HEK293 (cell line): ENCODE data around the gene DOCK8.

Source experiments
- CTCF ChIA-PET: fragments of 350-600 bp; formaldehyde crosslinking; extraction: SDS; loops from one replicate; lab custom pipeline; 2021; ENCODE audit warnings: antibody characterized with exemption; lab: Yijun Ruan, JAX
- POLR2A ChIA-PET: fragments of 300-600 bp; formaldehyde crosslinking; extraction: SDS; loops from one replicate; lab custom pipeline; 2020; ENCODE audit warnings: antibody characterized with exemption, inconsistent platforms; lab: Yijun Ruan, JAX
- H3K27ac ChIP-seq: fragments of 200-500 bp; sonication (Bioruptor generic); 2 replicates; pipeline ENCODE4 v1.5.1; 2014; ENCODE audit warnings: low read depth, low read length, control low read depth, inconsistent platforms; ENCODE audit errors: extremely low read depth
- H3K36me3 ChIP-seq, 2 experiments: fragments of 200-500 bp in 1 of 2; sonication (Bioruptor generic) in 1 of 2; 1 replicate in 1 of 2; 2 replicates in 1 of 2; pipeline ENCODE4 v1.5.1; 2014 to 2017; ENCODE audit warnings: inconsistent platforms in 2 of 2, low read length in 2 of 2; ENCODE audit not compliant: control insufficient read depth in 2 of 2, insufficient read depth in 1 of 2
- H3K4me1 ChIP-seq: fragments of 200-500 bp; sonication (Bioruptor generic); 2 replicates; pipeline ENCODE4 v1.5.1; 2014; ENCODE audit warnings: mild to moderate bottlenecking, low read length, inconsistent platforms; ENCODE audit not compliant: control insufficient read depth, insufficient read depth
- H3K4me3 ChIP-seq: 2 replicates; pipeline ENCODE4 v1.5.1; 2011; ENCODE audit warnings: low read depth, mild to moderate bottlenecking, control low read depth, low read length, moderate library complexity
- H3K9me3 ChIP-seq: fragments of 200-500 bp; sonication (Bioruptor generic); 2 replicates; pipeline ENCODE4 v1.5.1; 2014; ENCODE audit warnings: low read depth, low read length, inconsistent platforms; ENCODE audit not compliant: control insufficient read depth, insufficient read depth
- KLF1 ChIP-seq: fragments of 450-650 bp; formaldehyde crosslinking; IDR thresholded peaks from 2 replicates; pipeline ENCODE4 v1.5.1; 2016; ENCODE audit warnings: missing biosample characterization, missing genetic modification characterization
- KLF9 ChIP-seq: fragments of 450-650 bp; formaldehyde crosslinking; IDR thresholded peaks from 2 replicates; pipeline ENCODE4 v1.5.1; 2016; ENCODE audit warnings: missing biosample characterization, missing genetic modification characterization, low read depth
- OVOL3 ChIP-seq: fragments of 450-650 bp; formaldehyde crosslinking; IDR thresholded peaks from 2 replicates; pipeline ENCODE4 v1.5.1; 2016; ENCODE audit warnings: missing biosample characterization, missing genetic modification characterization
- RBAK ChIP-seq: fragments of 450-650 bp; formaldehyde crosslinking; IDR thresholded peaks from 2 replicates; pipeline ENCODE4 v1.5.1; 2016; ENCODE audit warnings: missing biosample characterization, missing genetic modification characterization
- SP3 ChIP-seq: fragments of 450-650 bp; formaldehyde crosslinking; IDR thresholded peaks from 2 replicates; pipeline ENCODE4 v1.5.1; 2016; ENCODE audit warnings: missing biosample characterization, missing genetic modification characterization
- WT1 ChIP-seq: fragments of 450-650 bp; formaldehyde crosslinking; IDR thresholded peaks from 2 replicates; pipeline ENCODE4 v1.5.1; 2016; ENCODE audit warnings: missing biosample characterization, missing genetic modification characterization
- ZFP41 ChIP-seq: fragments of 450-650 bp; formaldehyde crosslinking; IDR thresholded peaks from 2 replicates; pipeline ENCODE4 v1.5.1; 2016; ENCODE audit warnings: missing biosample characterization, missing genetic modification characterization, borderline replicate concordance
- ZNF239 ChIP-seq: fragments of 450-650 bp; formaldehyde crosslinking; IDR thresholded peaks from 2 replicates; pipeline ENCODE4 v1.5.1; 2016; ENCODE audit warnings: missing biosample characterization, missing genetic modification characterization
- ZNF24 ChIP-seq: fragments of 450-650 bp; formaldehyde crosslinking; IDR thresholded peaks from 2 replicates; pipeline ENCODE4 v1.5.1; 2016; ENCODE audit warnings: missing biosample characterization, missing genetic modification characterization
- ZNF280D ChIP-seq: fragments of 450-650 bp; formaldehyde crosslinking; IDR thresholded peaks from 2 replicates; pipeline ENCODE4 v1.5.1; 2016; ENCODE audit warnings: missing biosample characterization, missing genetic modification characterization
- ZNF335 ChIP-seq: fragments of 450-650 bp; formaldehyde crosslinking; conservative IDR thresholded peaks from 2 replicates; pipeline ENCODE4 v1.5.1; 2016; ENCODE audit warnings: missing biosample characterization, missing genetic modification characterization
- ZNF404 ChIP-seq: fragments of 450-650 bp; formaldehyde crosslinking; IDR thresholded peaks from 2 replicates; pipeline ENCODE4 v1.5.1; 2017; ENCODE audit warnings: missing biosample characterization, missing genetic modification characterization
- ZNF423 ChIP-seq: fragments of 450-650 bp; formaldehyde crosslinking; IDR thresholded peaks from 2 replicates; pipeline ENCODE4 v1.5.1; 2016; ENCODE audit warnings: missing biosample characterization, missing genetic modification characterization
- ZNF433 ChIP-seq: fragments of 450-650 bp; formaldehyde crosslinking; IDR thresholded peaks from 2 replicates; pipeline ENCODE4 v1.5.1; 2016; ENCODE audit warnings: missing biosample characterization, missing genetic modification characterization, low read depth
- ZNF510 ChIP-seq: fragments of 450-650 bp; formaldehyde crosslinking; IDR thresholded peaks from 2 replicates; pipeline ENCODE4 v1.5.1; 2018; ENCODE audit warnings: mild to moderate bottlenecking, missing genetic modification characterization, missing biosample characterization; ENCODE audit not compliant: insufficient replicate concordance
- ZNF530 ChIP-seq: fragments of 450-650 bp; formaldehyde crosslinking; IDR thresholded peaks from 2 replicates; pipeline ENCODE4 v1.5.1; 2016; ENCODE audit warnings: low read depth, missing biosample characterization, missing genetic modification characterization
- ZNF549 ChIP-seq: fragments of 450-650 bp; IDR thresholded peaks from 2 replicates; pipeline ENCODE4 v1.5.1; 2018; ENCODE audit warnings: missing biosample characterization, missing genetic modification characterization, mild to moderate bottlenecking, inconsistent platforms, moderate library complexity
- ZNF626 ChIP-seq: fragments of 450-650 bp; sonication (Bioruptor Pico); formaldehyde crosslinking; IDR thresholded peaks from 2 replicates; pipeline ENCODE4 v1.5.1; 2018; ENCODE audit warnings: missing biosample characterization, missing genetic modification characterization, inconsistent platforms
- ZNF629 ChIP-seq: fragments of 450-650 bp; formaldehyde crosslinking; IDR thresholded peaks from 2 replicates; pipeline ENCODE4 v1.5.1; 2017; ENCODE audit warnings: missing biosample characterization, missing genetic modification characterization
- ZNF654 ChIP-seq: fragments of 450-650 bp; formaldehyde crosslinking; IDR thresholded peaks from 2 replicates; pipeline ENCODE4 v1.5.1; 2016; ENCODE audit warnings: low read depth, missing biosample characterization, missing genetic modification characterization
- ZNF658 ChIP-seq: fragments of 450-650 bp; formaldehyde crosslinking; IDR thresholded peaks from 2 replicates; pipeline ENCODE4; 2016; ENCODE audit warnings: missing biosample characterization, missing genetic modification characterization
- ZNF660 ChIP-seq: fragments of 450-650 bp; IDR thresholded peaks from 2 replicates; pipeline ENCODE4 v1.5.1; 2018; ENCODE audit warnings: missing biosample characterization, mild to moderate bottlenecking, missing genetic modification characterization
- ZNF664 ChIP-seq: fragments of 450-650 bp; formaldehyde crosslinking; IDR thresholded peaks from 2 replicates; pipeline ENCODE4 v1.5.1; 2016; ENCODE audit warnings: missing biosample characterization, missing genetic modification characterization
- ZNF747 ChIP-seq: fragments of 450-650 bp; formaldehyde crosslinking; IDR thresholded peaks from 2 replicates; pipeline ENCODE4 v1.5.1; 2016; ENCODE audit warnings: missing biosample characterization, missing genetic modification characterization
- ZSCAN16 ChIP-seq: fragments of 450-650 bp; formaldehyde crosslinking; IDR thresholded peaks from 2 replicates; pipeline ENCODE4 v1.5.1; 2016; ENCODE audit warnings: missing biosample characterization, missing genetic modification characterization
- TF ChIP-seq, protein P1 (sequence below): fragments of 450-650 bp; formaldehyde crosslinking; IDR thresholded peaks from 2 replicates; pipeline ENCODE4 v1.5.1; 2017; ENCODE audit warnings: missing biosample characterization, missing genetic modification characterization
- TF ChIP-seq, protein P2 (sequence below): fragments of 450-650 bp; formaldehyde crosslinking; IDR thresholded peaks from 2 replicates; pipeline ENCODE4 v1.5.1; 2016; ENCODE audit warnings: missing biosample characterization, missing genetic modification characterization
- TF ChIP-seq, protein P3 (sequence below): fragments of 450-650 bp; formaldehyde crosslinking; IDR thresholded peaks from 2 replicates; pipeline ENCODE4 v1.5.1; 2016; ENCODE audit warnings: missing biosample characterization, missing genetic modification characterization

DOCK8 gene

DNA sequence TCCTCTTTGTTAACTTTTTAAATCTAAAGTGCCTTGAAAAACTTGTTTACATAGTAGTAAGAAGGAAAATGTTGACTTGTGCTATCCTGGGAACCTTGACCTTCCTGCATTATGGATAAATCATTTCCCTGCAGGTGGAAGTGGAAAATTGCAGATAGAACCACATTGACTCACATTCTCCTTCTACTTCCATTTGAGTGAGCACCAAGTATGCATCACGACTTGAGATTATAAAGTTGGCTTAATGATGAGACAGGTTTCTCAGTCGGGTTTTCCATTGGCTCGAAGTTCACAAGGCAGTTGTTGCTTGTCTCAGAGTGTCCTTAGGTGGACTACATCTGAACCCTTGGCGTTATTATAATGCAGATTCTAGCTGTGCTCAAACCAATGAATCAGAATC is 39.9 kb downstream of the DOCK8 start:
- Histone ChIP-seq H3K36me3 (no peaks in the 10 kb centered on the region), H3K4me3 (no peak overlapping the region), H3K4me1 (no peaks in the 10 kb centered on the region), H3K9me3 (no peaks in the 10 kb centered on the region), H3K27ac (no peak overlapping the region)
- ChIA-PET CTCF (no interaction called here), POLR2A (no interaction called here)
- TF ChIP-seq ZNF433 (tag by site-specific recombination): no peak
- no peak for TF ChIP-seq ZNF423 (tag by site-specific recombination)
- TF ChIP-seq ZNF626 (tag by site-specific recombination): no peak
- TF ChIP-seq ZNF660 (tag by site-specific recombination): no peak
- TF ChIP-seq ZNF510: no peak
- TF ChIP-seq ZNF664 (tag by site-specific recombination): no peak
- TF ChIP-seq, protein P1, sequence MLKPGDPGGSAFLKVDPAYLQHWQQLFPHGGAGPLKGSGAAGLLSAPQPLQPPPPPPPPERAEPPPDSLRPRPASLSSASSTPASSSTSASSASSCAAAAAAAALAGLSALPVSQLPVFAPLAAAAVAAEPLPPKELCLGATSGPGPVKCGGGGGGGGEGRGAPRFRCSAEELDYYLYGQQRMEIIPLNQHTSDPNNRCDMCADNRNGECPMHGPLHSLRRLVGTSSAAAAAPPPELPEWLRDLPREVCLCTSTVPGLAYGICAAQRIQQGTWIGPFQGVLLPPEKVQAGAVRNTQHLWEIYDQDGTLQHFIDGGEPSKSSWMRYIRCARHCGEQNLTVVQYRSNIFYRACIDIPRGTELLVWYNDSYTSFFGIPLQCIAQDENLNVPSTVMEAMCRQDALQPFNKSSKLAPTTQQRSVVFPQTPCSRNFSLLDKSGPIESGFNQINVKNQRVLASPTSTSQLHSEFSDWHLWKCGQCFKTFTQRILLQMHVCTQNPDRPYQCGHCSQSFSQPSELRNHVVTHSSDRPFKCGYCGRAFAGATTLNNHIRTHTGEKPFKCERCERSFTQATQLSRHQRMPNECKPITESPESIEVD (tag by site-specific recombination): no peak
- no peak for TF ChIP-seq ZNF280D (tag by site-specific recombination)
- no peak for TF ChIP-seq ZNF530
- TF ChIP-seq, protein P2, sequence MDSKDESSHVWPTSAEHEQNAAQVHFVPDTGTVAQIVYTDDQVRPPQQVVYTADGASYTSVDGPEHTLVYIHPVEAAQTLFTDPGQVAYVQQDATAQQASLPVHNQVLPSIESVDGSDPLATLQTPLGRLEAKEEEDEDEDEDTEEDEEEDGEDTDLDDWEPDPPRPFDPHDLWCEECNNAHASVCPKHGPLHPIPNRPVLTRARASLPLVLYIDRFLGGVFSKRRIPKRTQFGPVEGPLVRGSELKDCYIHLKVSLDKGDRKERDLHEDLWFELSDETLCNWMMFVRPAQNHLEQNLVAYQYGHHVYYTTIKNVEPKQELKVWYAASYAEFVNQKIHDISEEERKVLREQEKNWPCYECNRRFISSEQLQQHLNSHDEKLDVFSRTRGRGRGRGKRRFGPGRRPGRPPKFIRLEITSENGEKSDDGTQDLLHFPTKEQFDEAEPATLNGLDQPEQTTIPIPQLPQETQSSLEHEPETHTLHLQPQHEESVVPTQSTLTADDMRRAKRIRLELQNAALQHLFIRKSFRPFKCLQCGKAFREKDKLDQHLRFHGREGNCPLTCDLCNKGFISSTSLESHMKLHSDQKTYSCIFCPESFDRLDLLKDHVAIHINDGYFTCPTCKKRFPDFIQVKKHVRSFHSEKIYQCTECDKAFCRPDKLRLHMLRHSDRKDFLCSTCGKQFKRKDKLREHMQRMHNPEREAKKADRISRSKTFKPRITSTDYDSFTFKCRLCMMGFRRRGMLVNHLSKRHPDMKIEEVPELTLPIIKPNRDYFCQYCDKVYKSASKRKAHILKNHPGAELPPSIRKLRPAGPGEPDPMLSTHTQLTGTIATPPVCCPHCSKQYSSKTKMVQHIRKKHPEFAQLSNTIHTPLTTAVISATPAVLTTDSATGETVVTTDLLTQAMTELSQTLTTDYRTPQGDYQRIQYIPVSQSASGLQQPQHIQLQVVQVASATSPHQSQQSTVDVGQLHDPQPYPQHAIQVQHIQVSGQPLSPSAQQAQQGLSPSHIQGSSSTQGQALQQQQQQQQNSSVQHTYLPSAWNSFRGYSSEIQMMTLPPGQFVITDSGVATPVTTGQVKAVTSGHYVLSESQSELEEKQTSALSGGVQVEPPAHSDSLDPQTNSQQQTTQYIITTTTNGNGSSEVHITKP (tag by site-specific recombination): no peak
- TF ChIP-seq ZNF24 (tag by site-specific recombination): no peak
- no peak for TF ChIP-seq RBAK (tag by site-specific recombination)
- TF ChIP-seq ZNF239 (tag by site-specific recombination): no peak
- TF ChIP-seq SP3 (tag by site-specific recombination): no peak
- TF ChIP-seq, all 188 proteins: peak for 0

DNA sequence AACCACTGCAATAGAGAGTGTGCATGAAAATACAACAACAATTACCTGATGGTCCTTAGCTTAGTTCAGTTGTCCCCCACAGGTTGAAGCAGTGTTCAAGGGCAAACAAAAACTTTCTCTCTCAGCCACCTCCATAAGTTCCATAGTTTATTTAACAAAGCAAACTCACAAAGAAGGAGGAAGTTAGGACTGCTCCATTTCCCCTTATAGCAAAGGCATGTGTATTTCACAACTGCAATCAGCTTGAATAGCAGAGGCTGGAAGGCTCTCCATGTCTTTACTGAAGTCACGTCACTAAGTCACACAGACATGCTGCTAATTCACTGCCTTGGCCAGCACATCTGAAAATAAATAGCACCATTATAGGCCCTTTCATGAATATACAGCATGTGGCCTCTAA is 43.3 kb downstream of the DOCK8 start:
- H3K4me3 ChIP-seq: no peak overlapping the region
- no peaks in the 10 kb centered on the region for H3K36me3 ChIP-seq
- no peaks in the 10 kb centered on the region for H3K4me1 ChIP-seq
- ChIA-PET POLR2A (no interaction called here), CTCF (interaction anchor here (0.5 kb wide), 1 partner anchor 1348 kb away, joined by 5 read pairs; no protein-coding TSS in a partner anchor)
- H3K27ac ChIP-seq: no peak overlapping the region
- no peak for TF ChIP-seq KLF9 (tag by site-specific recombination)
- TF ChIP-seq ZSCAN16 (tag by site-specific recombination): no peak
- TF ChIP-seq, protein P3, sequence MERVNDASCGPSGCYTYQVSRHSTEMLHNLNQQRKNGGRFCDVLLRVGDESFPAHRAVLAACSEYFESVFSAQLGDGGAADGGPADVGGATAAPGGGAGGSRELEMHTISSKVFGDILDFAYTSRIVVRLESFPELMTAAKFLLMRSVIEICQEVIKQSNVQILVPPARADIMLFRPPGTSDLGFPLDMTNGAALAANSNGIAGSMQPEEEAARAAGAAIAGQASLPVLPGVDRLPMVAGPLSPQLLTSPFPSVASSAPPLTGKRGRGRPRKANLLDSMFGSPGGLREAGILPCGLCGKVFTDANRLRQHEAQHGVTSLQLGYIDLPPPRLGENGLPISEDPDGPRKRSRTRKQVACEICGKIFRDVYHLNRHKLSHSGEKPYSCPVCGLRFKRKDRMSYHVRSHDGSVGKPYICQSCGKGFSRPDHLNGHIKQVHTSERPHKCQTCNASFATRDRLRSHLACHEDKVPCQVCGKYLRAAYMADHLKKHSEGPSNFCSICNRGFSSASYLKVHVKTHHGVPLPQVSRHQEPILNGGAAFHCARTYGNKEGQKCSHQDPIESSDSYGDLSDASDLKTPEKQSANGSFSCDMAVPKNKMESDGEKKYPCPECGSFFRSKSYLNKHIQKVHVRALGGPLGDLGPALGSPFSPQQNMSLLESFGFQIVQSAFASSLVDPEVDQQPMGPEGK (tag by site-specific recombination): no peak
- no peak for TF ChIP-seq ZNF654 (tag by site-specific recombination)
- TF ChIP-seq ZFP41 (tag by site-specific recombination): no peak
- TF ChIP-seq WT1: no peak
- TF ChIP-seq ZNF549: no peak
- TF ChIP-seq ZNF747 (tag by site-specific recombination): no peak
- TF ChIP-seq ZNF404: no peak
- TF ChIP-seq ZNF658 (tag by site-specific recombination): no peak
- no peak for TF ChIP-seq OVOL3
- no peak for TF ChIP-seq ZNF335 (tag by site-specific recombination)
- no peak for TF ChIP-seq ZNF629 (tag by site-specific recombination)
- no peak for TF ChIP-seq KLF1 (tag by site-specific recombination)
- H3K9me3 ChIP-seq: no peaks in the 10 kb centered on the region
